ENCODE measurements around the gene OR2V2. TPM values are rescaled to one million over a fixed set of nuclear protein-coding genes. Genes with fewer than 3 reads are reported as not detected.

OR2V2 gene
- total RNA-seq, 6 experiments from 2014 or later = not detected

DNA sequence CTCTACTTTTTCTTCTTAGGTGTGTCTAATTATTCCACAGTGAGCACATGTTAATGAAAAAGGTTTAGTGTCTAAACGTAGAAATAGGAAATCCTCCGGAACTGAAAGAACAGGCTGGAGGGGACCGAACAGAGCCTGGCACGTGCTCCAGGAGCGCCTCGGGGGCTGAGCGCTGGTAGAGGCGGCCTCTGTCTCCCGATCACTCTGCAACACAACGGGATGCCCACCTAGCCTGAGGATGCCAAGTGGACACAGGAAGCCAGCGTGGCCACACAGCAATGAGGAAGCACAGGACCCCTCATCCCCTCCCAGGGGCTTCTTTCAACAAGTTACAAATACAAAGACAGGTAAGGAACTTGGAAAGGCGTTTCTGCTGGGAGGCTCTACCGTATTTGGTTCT lies 38.2 kb downstream of the OR2V2 start:
- DNase-seq (no peak), ATAC-seq (no peak)
- no peaks in the 10 kb centered on the region for H3K27me3 ChIP-seq
- 84% methylated on average over 7 of the region's 13 CpGs for WGBS (ENCODE audit: insufficient coverage, low coverage, low lambda C conversion rate, missing lambda C conversion rate)
- no peaks in the 10 kb centered on the region for H3K36me3 ChIP-seq
- intact Hi-C loops (cut with DNase I) = no loop called here
- no peak overlapping the region for H3K4me3 ChIP-seq
- no peak for TF ChIP-seq POLR2A (IDR thresholded peaks at IDR 0.05)
- TF ChIP-seq, protein P1, sequence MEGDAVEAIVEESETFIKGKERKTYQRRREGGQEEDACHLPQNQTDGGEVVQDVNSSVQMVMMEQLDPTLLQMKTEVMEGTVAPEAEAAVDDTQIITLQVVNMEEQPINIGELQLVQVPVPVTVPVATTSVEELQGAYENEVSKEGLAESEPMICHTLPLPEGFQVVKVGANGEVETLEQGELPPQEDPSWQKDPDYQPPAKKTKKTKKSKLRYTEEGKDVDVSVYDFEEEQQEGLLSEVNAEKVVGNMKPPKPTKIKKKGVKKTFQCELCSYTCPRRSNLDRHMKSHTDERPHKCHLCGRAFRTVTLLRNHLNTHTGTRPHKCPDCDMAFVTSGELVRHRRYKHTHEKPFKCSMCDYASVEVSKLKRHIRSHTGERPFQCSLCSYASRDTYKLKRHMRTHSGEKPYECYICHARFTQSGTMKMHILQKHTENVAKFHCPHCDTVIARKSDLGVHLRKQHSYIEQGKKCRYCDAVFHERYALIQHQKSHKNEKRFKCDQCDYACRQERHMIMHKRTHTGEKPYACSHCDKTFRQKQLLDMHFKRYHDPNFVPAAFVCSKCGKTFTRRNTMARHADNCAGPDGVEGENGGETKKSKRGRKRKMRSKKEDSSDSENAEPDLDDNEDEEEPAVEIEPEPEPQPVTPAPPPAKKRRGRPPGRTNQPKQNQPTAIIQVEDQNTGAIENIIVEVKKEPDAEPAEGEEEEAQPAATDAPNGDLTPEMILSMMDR (IDR thresholded peaks at IDR 0.05) = no peak
- no peaks in the 10 kb centered on the region for H3K9me3 ChIP-seq
- peaks cover 0 to 14% (median 0%) of the 10 kb centered on the region in 4 donors for H3K4me1 ChIP-seq
- H3K27ac ChIP-seq = no peak overlapping the region

DNA sequence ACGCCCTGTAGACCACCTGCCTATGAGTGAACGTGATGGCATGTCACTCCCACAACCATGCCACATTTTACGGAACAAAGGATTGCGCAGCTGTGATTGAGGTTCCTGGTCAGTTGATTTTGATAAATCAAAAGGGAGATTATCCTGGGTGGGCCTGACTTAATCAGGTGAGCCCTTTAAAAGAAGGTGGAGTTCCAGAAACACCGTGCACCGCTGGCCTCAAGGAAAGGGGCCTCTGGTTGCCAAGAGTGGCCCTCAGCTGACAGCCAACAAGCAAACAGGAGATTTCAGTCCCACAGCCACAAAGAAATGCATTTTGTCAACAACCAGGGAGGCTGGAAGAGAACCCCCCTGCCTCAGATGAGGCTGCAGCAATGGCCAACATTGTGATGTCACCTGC lies 38.6 kb downstream of the OR2V2 start:
- Histone ChIP-seq H3K9me3 (no peaks in the 10 kb centered on the region), H3K36me3 (no peaks in the 10 kb centered on the region), H3K4me3 (no peak overlapping the region), H3K27me3 (no peaks in the 10 kb centered on the region), H3K27ac (no peak overlapping the region), H3K4me1 (peaks cover 0 to 14% (median 0%) of the 10 kb centered on the region in 4 donors)
- no peak for ATAC-seq
- no peak for DNase-seq
- TF ChIP-seq, protein P1 (IDR thresholded peaks at IDR 0.05) = no peak
- TF ChIP-seq POLR2A (IDR thresholded peaks at IDR 0.05) = no peak
- intact Hi-C loops (cut with DNase I) = no loop called here
- 76% methylated on average over 4 of the region's 6 CpGs for WGBS (ENCODE audit: insufficient coverage, low coverage, low lambda C conversion rate, missing lambda C conversion rate)

GRCh38 chr5:181186986-181187499 lies 39.7 kb downstream of the OR2V2 start:
- H3K9me3 ChIP-seq = no peaks in the 10 kb centered on the region
- H3K4me3 ChIP-seq = no peak overlapping the region
- no peaks in the 10 kb centered on the region for H3K27me3 ChIP-seq
- no peak for ATAC-seq
- 45% methylated on average over 8 of the region's 8 CpGs for WGBS (ENCODE audit: insufficient coverage, low coverage, low lambda C conversion rate, missing lambda C conversion rate)
- TF ChIP-seq, protein P1 (IDR thresholded peaks at IDR 0.05) = no peak
- intact Hi-C loops (cut with DNase I) = no loop called here
- no peaks in the 10 kb centered on the region for H3K36me3 ChIP-seq
- DNase-seq = no peak
- H3K4me1 ChIP-seq = peaks cover 0 to 14% (median 0%) of the 10 kb centered on the region in 4 donors
- H3K27ac ChIP-seq = no peak overlapping the region

GRCh38 chr5:181187500-181188213 lies 40.3 kb downstream of the OR2V2 start:
- WGBS (ENCODE audit: insufficient coverage, low coverage, low lambda C conversion rate, missing lambda C conversion rate) = 6% methylated on average over 27 of the region's 37 CpGs
- DNase-seq (peak in 1 of 3 donors; percentile 48), ATAC-seq (no peak)
- TF ChIP-seq, protein P1 (IDR thresholded peaks at IDR 0.05) = peak in 2 of 4 donors; percentile 5 to 18
- no peak for TF ChIP-seq POLR2A (IDR thresholded peaks at IDR 0.05)
- H3K27me3 ChIP-seq = no peaks in the 10 kb centered on the region
- H3K9me3 ChIP-seq = no peaks in the 10 kb centered on the region
- H3K4me3 ChIP-seq = peak overlapping the region in 2 of 3 donors; percentile 71 to 88
- no peaks in the 10 kb centered on the region for H3K36me3 ChIP-seq
- H3K4me1 ChIP-seq = peaks cover 0 to 18% (median 0%) of the 10 kb centered on the region in 4 donors
- no peak overlapping the region for H3K27ac ChIP-seq
- intact Hi-C loops (cut with DNase I) = no loop called here

Measured in right lobe of liver (tissue), 6 donors.